ENCODE results near the gene TMEM269.
"Not testable (repeated sequence)": the region's sequence is repeated elsewhere in the genome, so short reads cannot be mapped to it uniquely, and the experiment has no call there.

TMEM269 gene

DNA sequence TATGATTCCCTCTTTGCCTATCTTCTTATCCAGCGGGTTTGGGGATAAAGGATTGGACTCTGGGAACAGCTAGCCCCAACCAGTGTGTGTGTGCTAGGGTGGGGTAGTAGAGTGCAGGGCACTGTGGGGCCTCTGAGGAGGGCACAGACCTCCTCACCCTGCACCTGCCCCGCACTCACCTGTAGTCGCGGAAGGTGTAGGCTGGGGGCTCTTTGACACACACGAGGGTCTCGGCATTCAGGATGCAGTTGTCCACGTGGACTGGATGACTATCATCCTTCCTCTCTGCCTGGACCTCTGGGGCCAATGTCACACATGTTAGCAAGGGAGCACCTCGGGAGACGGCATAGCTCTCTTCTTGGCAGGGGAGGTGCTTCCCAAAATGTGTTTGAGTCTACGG is 36.8 kb upstream of the TMEM269 start:
- no peak for DNase-seq (ENCODE audit: extremely low read depth, low read depth)
- TF ChIP-seq, protein P1, sequence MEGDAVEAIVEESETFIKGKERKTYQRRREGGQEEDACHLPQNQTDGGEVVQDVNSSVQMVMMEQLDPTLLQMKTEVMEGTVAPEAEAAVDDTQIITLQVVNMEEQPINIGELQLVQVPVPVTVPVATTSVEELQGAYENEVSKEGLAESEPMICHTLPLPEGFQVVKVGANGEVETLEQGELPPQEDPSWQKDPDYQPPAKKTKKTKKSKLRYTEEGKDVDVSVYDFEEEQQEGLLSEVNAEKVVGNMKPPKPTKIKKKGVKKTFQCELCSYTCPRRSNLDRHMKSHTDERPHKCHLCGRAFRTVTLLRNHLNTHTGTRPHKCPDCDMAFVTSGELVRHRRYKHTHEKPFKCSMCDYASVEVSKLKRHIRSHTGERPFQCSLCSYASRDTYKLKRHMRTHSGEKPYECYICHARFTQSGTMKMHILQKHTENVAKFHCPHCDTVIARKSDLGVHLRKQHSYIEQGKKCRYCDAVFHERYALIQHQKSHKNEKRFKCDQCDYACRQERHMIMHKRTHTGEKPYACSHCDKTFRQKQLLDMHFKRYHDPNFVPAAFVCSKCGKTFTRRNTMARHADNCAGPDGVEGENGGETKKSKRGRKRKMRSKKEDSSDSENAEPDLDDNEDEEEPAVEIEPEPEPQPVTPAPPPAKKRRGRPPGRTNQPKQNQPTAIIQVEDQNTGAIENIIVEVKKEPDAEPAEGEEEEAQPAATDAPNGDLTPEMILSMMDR (IDR thresholded peaks at IDR 0.05; ENCODE audit: low read depth, low read length, missing control alignments), result no peak
- no peak overlapping the region for H3K4me3 ChIP-seq (replicated peaks; ENCODE audit: low read depth, low read length)

DNA sequence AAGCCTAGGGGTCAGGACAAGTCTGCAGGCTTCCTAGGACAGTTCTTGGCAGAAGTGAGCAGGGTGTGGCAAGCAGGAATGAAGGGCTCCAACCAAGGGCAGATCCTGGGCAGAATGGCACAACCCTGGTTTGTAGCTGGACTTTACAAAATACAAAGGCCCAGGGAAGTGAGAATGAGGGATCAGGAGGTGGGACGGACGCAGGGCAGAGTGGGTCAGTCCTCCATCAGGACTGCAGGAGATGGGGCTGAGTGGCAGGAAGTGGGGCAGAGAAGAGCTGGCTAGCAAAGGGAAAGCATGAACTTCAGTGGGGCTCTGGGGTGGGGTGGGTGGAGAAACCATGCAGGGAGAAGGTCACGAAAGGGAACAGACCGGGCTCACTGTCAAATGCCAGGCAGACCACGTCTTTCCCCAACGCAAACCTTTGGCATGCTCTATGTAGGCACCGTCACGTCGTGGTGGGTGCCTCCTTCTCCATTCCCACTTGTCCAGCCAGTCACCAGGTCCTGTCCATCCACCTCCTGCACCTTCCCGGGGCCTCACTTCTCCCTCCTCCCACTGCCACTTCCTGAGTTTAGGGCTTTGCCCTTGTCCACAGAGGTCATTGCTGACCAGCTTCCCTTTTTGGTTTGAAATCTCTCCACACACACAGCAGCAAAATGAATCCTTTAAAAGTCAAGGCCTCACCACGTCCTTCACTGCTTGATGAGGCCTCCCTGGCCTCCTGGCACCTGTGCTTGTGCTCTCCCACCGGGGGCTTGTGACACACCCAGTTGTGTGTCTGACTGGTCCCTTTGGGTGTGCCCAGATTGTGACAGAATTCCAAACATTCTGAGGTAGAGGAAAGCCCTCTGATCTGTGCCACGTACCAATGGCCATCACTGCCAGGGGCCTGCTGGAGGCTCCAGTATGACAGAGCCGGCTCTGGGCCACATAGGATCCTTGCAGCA is 36.1 kb upstream of the TMEM269 start:
- DNase-seq (ENCODE audit: extremely low read depth, low read depth), result no peak
- TF ChIP-seq, protein P1 (IDR thresholded peaks at IDR 0.05; ENCODE audit: low read depth, low read length, missing control alignments), result no peak

GRCh38 chr1:42750041-42750440 is 34.8 kb upstream of the TMEM269 start:
- no peak overlapping the region for H3K4me3 ChIP-seq (replicated peaks; ENCODE audit: low read depth, low read length)
- no peak for DNase-seq (ENCODE audit: extremely low read depth, low read depth)
- TF ChIP-seq, protein P1 (IDR thresholded peaks at IDR 0.05; ENCODE audit: low read depth, low read length, missing control alignments), result no peak

More for the DNA sequence above, 36.1 kb upstream of the TMEM269 start:
- H3K4me3 ChIP-seq (replicated peaks; ENCODE audit: low read depth, low read length), result no peak overlapping the region

DNA sequence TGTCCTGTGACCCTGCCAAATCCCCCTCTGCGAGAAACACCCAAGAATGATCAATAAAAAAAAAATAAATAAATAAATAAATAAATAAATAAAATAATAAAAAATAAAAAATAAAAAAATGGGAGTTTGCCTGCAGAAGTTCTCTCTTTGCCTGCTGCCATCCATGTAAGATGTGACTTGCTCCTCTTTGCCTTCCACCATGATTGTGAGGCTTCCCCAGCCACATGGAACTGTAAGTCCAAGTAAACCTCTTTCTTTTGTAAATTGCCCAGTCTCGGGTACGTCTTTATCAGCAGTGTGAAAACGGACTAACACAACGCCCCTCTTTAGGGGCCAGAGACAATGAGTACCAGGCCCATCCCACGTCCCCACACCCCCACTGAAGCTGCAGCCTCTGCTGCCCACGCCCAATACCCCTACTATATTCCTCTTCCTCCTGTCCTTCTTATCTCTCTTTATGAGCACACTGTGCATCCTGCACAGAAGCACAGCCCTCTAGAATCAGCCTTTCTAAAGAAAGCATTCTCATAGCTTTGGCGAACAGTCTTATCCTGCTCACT is 33.2 kb upstream of the TMEM269 start:
- DNase-seq (ENCODE audit: extremely low read depth, low read depth); H3K4me3 ChIP-seq (replicated peaks; ENCODE audit: low read depth, low read length): not testable (repeated sequence)

GRCh38 chr1:42752284-42752683 is 32.5 kb upstream of the TMEM269 start:
- no peak overlapping the region for H3K4me3 ChIP-seq (replicated peaks; ENCODE audit: low read depth, low read length)
- DNase-seq (ENCODE audit: extremely low read depth, low read depth), result no peak
- TF ChIP-seq, protein P1 (IDR thresholded peaks at IDR 0.05; ENCODE audit: low read depth, low read length, missing control alignments), result no peak

DNA sequence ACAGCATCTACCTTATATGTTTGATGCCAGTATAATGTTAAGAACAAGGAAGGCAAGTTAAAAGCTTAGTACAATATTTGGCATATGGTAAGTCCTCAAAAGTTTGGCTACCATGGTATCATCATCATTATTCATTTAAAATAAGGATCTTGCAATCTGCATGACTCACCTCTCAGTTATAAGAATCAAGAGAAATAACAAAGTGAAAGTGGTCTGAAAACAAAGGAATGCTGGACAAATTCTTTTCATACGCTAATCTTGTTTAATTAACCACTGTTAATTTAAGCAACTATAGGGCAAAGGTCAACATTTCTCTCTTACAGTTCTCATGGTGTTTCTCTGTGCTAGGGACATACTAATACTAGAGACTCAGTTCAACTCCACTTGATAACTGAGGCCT is 31.7 kb upstream of the TMEM269 start:
- H3K4me3 ChIP-seq (replicated peaks; ENCODE audit: low read depth, low read length), result no peak overlapping the region
- TF ChIP-seq, protein P1 (IDR thresholded peaks at IDR 0.05; ENCODE audit: low read depth, low read length, missing control alignments), result no peak
- DNase-seq (ENCODE audit: extremely low read depth, low read depth), result no peak

Measured in HFF-Myc (cell line).